H1 (cell line): ENCODE results near the gene MORN4. TPM values are rescaled to one million over a fixed set of nuclear protein-coding genes. Genes with fewer than 3 reads are reported as not detected.

Source experiments
- CTCF ChIA-PET: fragments of 300-600 bp; sonication (Branson Sonifier 250); formaldehyde crosslinking; loops from one replicate; lab custom pipeline; 2021; ENCODE audit not compliant: partially characterized antibody; lab: Charles Lee
- POLR2A ChIA-PET: fragments of 300-600 bp; sonication (Branson Sonifier 250); formaldehyde crosslinking; loops from one replicate; lab custom pipeline; 2021; ENCODE audit warnings: inconsistent platforms; ENCODE audit not compliant: partially characterized antibody; lab: Charles Lee
- DNase-seq, 2 experiments: peaks; one replicate each; pipeline versions ENCODE4 v3.0.0 to v3.0.0-alpha.2; 2010 to 2022; ENCODE audit warnings: low spot score in 2 of 2, low read depth in 1 of 2, mixed read lengths in 1 of 2
- FAIRE-seq: peaks from 2 replicates; lab custom pipeline; 2011; peaks lifted over from hg19 to GRCh38; lab: Jason Lieb, UNC
- H2AFZ ChIP-seq: 2 replicates; pipeline ENCODE4 v1.8.1; 2012; ENCODE audit warnings: low read length, inconsistent platforms
- H2AK5ac ChIP-seq: 2 replicates; pipeline ENCODE4 v1.6.1; 2013; ENCODE audit warnings: low read depth, low read length
- H2BK120ac ChIP-seq: replicated peaks from 2 replicates; pipeline ENCODE3; 2013; ENCODE audit warnings: low read depth, low read length, inconsistent platforms
- H2BK12ac ChIP-seq: 2 replicates; pipeline ENCODE4 v1.6.1; 2013; ENCODE audit warnings: low read depth, low read length
- H2BK15ac ChIP-seq: 2 replicates; pipeline ENCODE4 v1.6.1; 2013; ENCODE audit warnings: low read length
- H2BK20ac ChIP-seq: 2 replicates; pipeline ENCODE4 v1.6.1; 2013; ENCODE audit warnings: low read length
- H2BK5ac ChIP-seq: 2 replicates; pipeline ENCODE4 v1.6.1; 2013; ENCODE audit warnings: low read depth, low read length
- H3K14ac ChIP-seq: 2 replicates; pipeline ENCODE4 v1.6.1; 2013; ENCODE audit warnings: inconsistent platforms; ENCODE audit not compliant: insufficient read length
- H3K18ac ChIP-seq: 2 replicates; pipeline ENCODE4 v1.6.1; 2013; ENCODE audit warnings: low read length; ENCODE audit errors: extremely low read depth
- H3K23ac ChIP-seq: 2 replicates; pipeline ENCODE4 v1.6.1; 2013; ENCODE audit warnings: inconsistent platforms; ENCODE audit not compliant: insufficient read length
- H3K23me2 ChIP-seq: 2 replicates; pipeline ENCODE4 v1.6.1; 2013; ENCODE audit warnings: low read depth, low read length
- H3K27ac ChIP-seq: 2 replicates; pipeline ENCODE4 v1.6.1; 2011; ENCODE audit warnings: low read depth, low read length, inconsistent platforms
- H3K27me3 ChIP-seq, 4 experiments: replicated peaks in 1 of 4; 1 replicate in 1 of 4; 2 replicates in 3 of 4; pipeline versions ENCODE4 v1.6.1 to v1.8.1; 2011 to 2013; ENCODE audit warnings: low read length in 3 of 4, mild to moderate bottlenecking in 3 of 4, inconsistent platforms in 2 of 4, mixed read lengths in 2 of 4, moderate library complexity in 1 of 4; ENCODE audit not compliant: control insufficient read depth in 3 of 4, insufficient read depth in 3 of 4; ENCODE audit errors: extremely low read depth in 1 of 4
- H3K36me3 ChIP-seq, 4 experiments: 2 replicates each; pipeline versions ENCODE4 v1.6.1 to v1.8.1; 2011 to 2013; ENCODE audit warnings: mild to moderate bottlenecking in 4 of 4, low read length in 3 of 4, moderate library complexity in 2 of 4, control low read depth in 1 of 4, inconsistent platforms in 1 of 4; ENCODE audit not compliant: insufficient read depth in 4 of 4, control insufficient read depth in 2 of 4
- H3K4ac ChIP-seq: replicated peaks from 2 replicates; pipeline ENCODE3; 2013; ENCODE audit warnings: low read length, low read depth, mixed read lengths, inconsistent platforms; ENCODE audit not compliant: insufficient read length
- H3K4me1 ChIP-seq, 4 experiments: replicated peaks in 1 of 4; 1 replicate in 1 of 4; 2 replicates in 3 of 4; pipeline versions ENCODE4 v1.6.1 to v1.8.1; 2011 to 2013; ENCODE audit warnings: low read length in 3 of 4, inconsistent platforms in 2 of 4, mixed read lengths in 1 of 4; ENCODE audit not compliant: insufficient read depth in 4 of 4, control insufficient read depth in 3 of 4
- H3K4me2 ChIP-seq, 2 experiments: 2 replicates each; pipeline versions ENCODE4 v1.6.1 to v1.8.1; 2011 to 2013; ENCODE audit warnings: low read depth in 2 of 2, low read length in 2 of 2, control low read depth in 1 of 2, inconsistent platforms in 1 of 2, mild to moderate bottlenecking in 1 of 2; ENCODE audit not compliant: insufficient read depth in 1 of 2
- H3K4me3 ChIP-seq, 4 experiments: fragments of 200-600, 300-600 bp in 1 of 4; sonication (generic), shearing (Covaris generic), sonication (Bioruptor Twin) in 1 of 4; 2 replicates each; pipeline versions ENCODE4 v1.5.1 to v1.8.1; 2011 to 2016; ENCODE audit warnings: low read length in 4 of 4, low read depth in 3 of 4, control low read depth in 2 of 4, inconsistent platforms in 2 of 4, mild to moderate bottlenecking in 2 of 4, mixed read lengths in 1 of 4, moderate library complexity in 1 of 4; ENCODE audit not compliant: insufficient read depth in 2 of 4; ENCODE audit errors: extremely low read depth in 1 of 4
- H3K56ac ChIP-seq: replicated peaks from 2 replicates; pipeline ENCODE3; 2013; ENCODE audit warnings: low read depth, mild to moderate bottlenecking, mixed read lengths, low read length, inconsistent platforms; ENCODE audit not compliant: insufficient read length
- H3K79me1 ChIP-seq: 2 replicates; pipeline ENCODE4 v1.6.1; 2013; ENCODE audit warnings: low read depth, low read length, control low read depth
- H3K79me2 ChIP-seq, 2 experiments: 2 replicates each; pipeline versions ENCODE4 v1.6.1 to v1.8.1; 2012 to 2013; ENCODE audit warnings: low read length in 2 of 2, mild to moderate bottlenecking in 2 of 2, inconsistent platforms in 1 of 2; ENCODE audit not compliant: insufficient read depth in 2 of 2, control insufficient read depth in 1 of 2
- H3K9ac ChIP-seq, 4 experiments: replicated peaks in 1 of 4; 1 replicate in 1 of 4; 2 replicates in 3 of 4; pipeline versions ENCODE4 v1.6.1 to v1.8.1; 2011 to 2013; ENCODE audit warnings: low read depth in 3 of 4, low read length in 3 of 4, control low read depth in 2 of 4, mild to moderate bottlenecking in 2 of 4, moderate library complexity in 2 of 4, inconsistent platforms in 1 of 4; ENCODE audit errors: extremely low read depth in 1 of 4
- H3K9me3 ChIP-seq, 2 experiments: 2 replicates each; pipeline versions ENCODE4 v1.6.1 to v1.8.1; 2012 to 2013; ENCODE audit warnings: mild to moderate bottlenecking in 2 of 2, moderate library complexity in 2 of 2, control low read depth in 1 of 2, inconsistent platforms in 1 of 2, low read depth in 1 of 2, low read length in 1 of 2, mixed read lengths in 1 of 2; ENCODE audit not compliant: insufficient read depth in 2 of 2
- H4K20me1 ChIP-seq, 2 experiments: replicated peaks in 1 of 2; 2 replicates each; pipeline versions ENCODE3 to v1.8.1; 2011 to 2013; ENCODE audit warnings: inconsistent platforms in 2 of 2, low read length in 2 of 2, mild to moderate bottlenecking in 1 of 2; ENCODE audit not compliant: insufficient read depth in 2 of 2, control insufficient read depth in 1 of 2
- H4K5ac ChIP-seq: 2 replicates; pipeline ENCODE4 v1.6.1; 2013; ENCODE audit warnings: low read length, low read depth, mixed read lengths, inconsistent platforms; ENCODE audit not compliant: insufficient read length
- H4K8ac ChIP-seq: 2 replicates; pipeline ENCODE4 v1.8.0; 2013; ENCODE audit warnings: mild to moderate bottlenecking, moderate library complexity, low read length, inconsistent platforms; ENCODE audit not compliant: insufficient read depth; ENCODE audit errors: extremely low read depth
- H4K91ac ChIP-seq: replicated peaks from 2 replicates; pipeline ENCODE3; 2013; ENCODE audit warnings: low read length, mixed read lengths, inconsistent platforms; ENCODE audit not compliant: insufficient read length
- CBX5 ChIP-seq: fragments of 300-800, 300-1000 bp; sonication (generic); IDR thresholded peaks from 2 replicates; pipeline ENCODE4 v1.7.1; 2016; ENCODE audit warnings: antibody characterized with exemption, low read length, low read depth
- CEBPB ChIP-seq: IDR thresholded peaks from 2 replicates; pipeline ENCODE4 v1.6.1; 2012; ENCODE audit warnings: low read depth, low read length
- CTCF ChIP-seq, 3 experiments: IDR thresholded peaks; 1 replicate in 2 of 3; 2 replicates in 1 of 3; pipeline versions ENCODE4 v1.5.1 to v1.6.1; 2011; ENCODE audit warnings: low read length in 3 of 3, mild to moderate bottlenecking in 3 of 3, inconsistent platforms in 2 of 3, low read depth in 1 of 3, moderate library complexity in 1 of 3; ENCODE audit not compliant: insufficient read depth in 1 of 3; ENCODE audit errors: control extremely low read depth in 1 of 3
- SAP30 ChIP-seq: fragments of 300-600 bp; sonication (generic); IDR thresholded peaks from 2 replicates; pipeline ENCODE4 v1.7.1; 2012; ENCODE audit warnings: low read length, moderate library complexity, mild to moderate bottlenecking, inconsistent platforms; ENCODE audit not compliant: insufficient read depth, insufficient replicate concordance
- YY1 ChIP-seq: IDR thresholded peaks from 2 replicates; pipeline ENCODE4 v1.6.1; 2011; ENCODE audit warnings: low read depth, mild to moderate bottlenecking, low read length
- WGBS, 2 experiments: shearing (Covaris generic) in 1 of 2; methylation state at CpG; one replicate each; pipeline versions ENCODE4 v1.1.6 to v1.1.7; 2013 to 2015; ENCODE audit warnings: low lambda C conversion rate in 2 of 2, mixed read lengths in 2 of 2, inconsistent platforms in 1 of 2, low coverage in 1 of 2, missing lambda C conversion rate in 1 of 2; ENCODE audit not compliant: insufficient replicate concordance in 2 of 2, insufficient coverage in 1 of 2, insufficient read length in 1 of 2; ENCODE audit errors: extremely low coverage in 1 of 2, missing lambda C conversion rate in 1 of 2; 5-methylcytosine and 5-hydroxymethylcytosine counted together
- polyA plus RNA-seq, 7 experiments: library from polyadenylated mRNA; depleted of rRNA in 3 of 7; stranded (reverse) in 5 of 7; unstranded in 2 of 7; fragments of >200 nt in 5 of 7; fragments of 200-250 nt in 2 of 7; gene quantifications; 1 replicate in 5 of 7; 2 replicates in 1 of 7; 4 replicates in 1 of 7; pipeline versions ENCODE4 v1.2.1 to v1.2.3, GENCODE V29; 2011 to 2013; ENCODE audit warnings: missing spikeins in 2 of 7, mixed read lengths in 2 of 7
- total RNA-seq: library from RNA; stranded (reverse); fragmentation: NEBNext Ultra II Directional; extraction: Animal tissue kit (Norgen Biotek cat#: 25700); gene quantifications from 2 replicates; pipeline ENCODE4 v1.2.1, GENCODE V29; 2021

Gene MORN4
- total and polyA plus RNA-seq, 2 of the 8 experiments (the other 6 are each of a cell fraction or from before 2014, with no cell fraction given): 13.6 to 22.0 TPM

GRCh38 chr10:97628228-97628627, 5.1 kb downstream of the MORN4 start:
- 96% methylated on average over 3 of the region's 3 CpGs; no CpG with 5 or more reads in 1 of the 2 experiments for WGBS, 2 experiments
- Histone ChIP-seq H3K14ac (no peak overlapping the region), H2AK5ac (no peak overlapping the region), H4K8ac (no peak overlapping the region), H3K27ac (no peak overlapping the region), H2AFZ (no peak overlapping the region), H2BK120ac (no peak overlapping the region), H3K18ac (no peak overlapping the region), H4K20me1 (no peaks in the 10 kb centered on the region), H3K23me2 (no peaks in the 10 kb centered on the region; the same call in 1 of the 2 replicates), H3K36me3 (no peaks in the 10 kb centered on the region), H2BK5ac (no peak overlapping the region), H3K9me3 (no peaks in the 10 kb centered on the region), H3K4me2 (no peak overlapping the region), H3K4me3 (no peak overlapping the region), H3K4ac (no peak overlapping the region), H2BK15ac (no peak overlapping the region), H2BK12ac (no peak overlapping the region), H3K79me1 (no peaks in the 10 kb centered on the region), H3K9ac (no peak overlapping the region), H3K23ac (no peak overlapping the region), H3K79me2 (peaks cover 0 to 11% of the 10 kb centered on the region in 2 experiments; a peak in 2 of 4 replicates), H4K5ac (no peak overlapping the region), H4K91ac (no peak overlapping the region), H3K4me1 (no peaks in the 10 kb centered on the region), H2BK20ac (no peak overlapping the region), H3K27me3 (no peaks in the 10 kb centered on the region), H3K56ac (no peak overlapping the region)
- DNase-seq (no peak), FAIRE-seq (no peak)
- ChIA-PET POLR2A (no interaction called here), CTCF (interaction anchor here (1.0 to 1.4 kb wide), 2 partner anchors 11 to 55 kb away, joined by 3 read pairs; no protein-coding TSS in a partner anchor)
- no peak for TF ChIP-seq SAP30
- no peak for TF ChIP-seq CTCF (IDR thresholded peaks at IDR 0.05; ENCODE audit: control extremely low read depth in 1 of 3, insufficient read depth in 1 of 3, low read depth in 1 of 3, low read length in 3 of 3)
- no peak for TF ChIP-seq CBX5
- TF ChIP-seq CEBPB: no peak
- TF ChIP-seq YY1: no peak
